Glutamatergic neuron (in vitro differentiated cells): ENCODE results near the gene ACTR8. TPM values are rescaled to one million over a fixed set of nuclear protein-coding genes. Genes with fewer than 3 reads are reported as not detected.
"Not testable (repeated sequence)": the region's sequence is repeated elsewhere in the genome, so short reads cannot be mapped to it uniquely, and the experiment has no call there.

Experiments used
- DNase-seq: peaks from one replicate; pipeline ENCODE4 v3.0.0; 2022
- H3K27ac Mint-ChIP-seq: one replicate; pipeline ENCODE4 v1.8.0; 2020; ENCODE audit warnings: mild to moderate bottlenecking, mixed read lengths, inconsistent platforms; ENCODE audit not compliant: unreplicated experiment
- H3K27me3 Mint-ChIP-seq: one replicate; pipeline ENCODE4 v1.8.0; 2020; ENCODE audit warnings: mild to moderate bottlenecking, moderate library complexity, mixed read lengths, inconsistent platforms; ENCODE audit not compliant: unreplicated experiment
- H3K36me3 Mint-ChIP-seq: one replicate; pipeline ENCODE4 v1.8.0; 2020; ENCODE audit warnings: mild to moderate bottlenecking, mixed read lengths, inconsistent platforms; ENCODE audit not compliant: unreplicated experiment
- H3K4me1 Mint-ChIP-seq: one replicate; pipeline ENCODE4 v1.8.0; 2020; ENCODE audit warnings: mild to moderate bottlenecking, low read depth, mixed read lengths, inconsistent platforms; ENCODE audit not compliant: unreplicated experiment
- H3K4me3 Mint-ChIP-seq: one replicate; pipeline ENCODE4 v1.8.0; 2020; ENCODE audit warnings: mild to moderate bottlenecking, mixed read lengths, inconsistent platforms; ENCODE audit not compliant: unreplicated experiment
- H3K9me3 Mint-ChIP-seq: one replicate; pipeline ENCODE4 v1.8.0; 2020; ENCODE audit warnings: mild to moderate bottlenecking, moderate library complexity, mixed read lengths, inconsistent platforms; ENCODE audit not compliant: unreplicated experiment
- long read RNA-seq: library from polyadenylated mRNA; unstranded; transcript quantifications from one replicate; pipeline ENCODE4 v2.0.0, GENCODE V29; 2020; ENCODE audit not compliant: unreplicated experiment
- total RNA-seq: library from RNA; stranded (reverse); fragmentation: NEBNext Ultra II Directional; extraction: Animal tissue kit (Norgen Biotek cat#: 25700); gene quantifications from one replicate; pipeline ENCODE4 v1.2.1, GENCODE V29; 2021; ENCODE audit not compliant: unreplicated experiment
- TF ChIP-seq, protein P1 (sequence below): fragments of 200-600 bp; sonication (generic); IDR thresholded peaks from one replicate; pipeline ENCODE4 v1.5.0; 2021; ENCODE audit not compliant: partially characterized antibody, unreplicated experiment

Gene ACTR8, protein sequence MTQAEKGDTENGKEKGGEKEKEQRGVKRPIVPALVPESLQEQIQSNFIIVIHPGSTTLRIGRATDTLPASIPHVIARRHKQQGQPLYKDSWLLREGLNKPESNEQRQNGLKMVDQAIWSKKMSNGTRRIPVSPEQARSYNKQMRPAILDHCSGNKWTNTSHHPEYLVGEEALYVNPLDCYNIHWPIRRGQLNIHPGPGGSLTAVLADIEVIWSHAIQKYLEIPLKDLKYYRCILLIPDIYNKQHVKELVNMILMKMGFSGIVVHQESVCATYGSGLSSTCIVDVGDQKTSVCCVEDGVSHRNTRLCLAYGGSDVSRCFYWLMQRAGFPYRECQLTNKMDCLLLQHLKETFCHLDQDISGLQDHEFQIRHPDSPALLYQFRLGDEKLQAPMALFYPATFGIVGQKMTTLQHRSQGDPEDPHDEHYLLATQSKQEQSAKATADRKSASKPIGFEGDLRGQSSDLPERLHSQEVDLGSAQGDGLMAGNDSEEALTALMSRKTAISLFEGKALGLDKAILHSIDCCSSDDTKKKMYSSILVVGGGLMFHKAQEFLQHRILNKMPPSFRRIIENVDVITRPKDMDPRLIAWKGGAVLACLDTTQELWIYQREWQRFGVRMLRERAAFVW
- total RNA-seq, result 59.4 TPM
- long read RNA-seq, transcript ACTR8-201 (13 exons, 3,629 nt), result major isoform, 19 of 25 reads
- long read RNA-seq, partial matches to known transcripts, result 2 of 25 reads
- long read RNA-seq, other reads (novel, unspliced or antisense), result 4 of 25 reads

DNA sequence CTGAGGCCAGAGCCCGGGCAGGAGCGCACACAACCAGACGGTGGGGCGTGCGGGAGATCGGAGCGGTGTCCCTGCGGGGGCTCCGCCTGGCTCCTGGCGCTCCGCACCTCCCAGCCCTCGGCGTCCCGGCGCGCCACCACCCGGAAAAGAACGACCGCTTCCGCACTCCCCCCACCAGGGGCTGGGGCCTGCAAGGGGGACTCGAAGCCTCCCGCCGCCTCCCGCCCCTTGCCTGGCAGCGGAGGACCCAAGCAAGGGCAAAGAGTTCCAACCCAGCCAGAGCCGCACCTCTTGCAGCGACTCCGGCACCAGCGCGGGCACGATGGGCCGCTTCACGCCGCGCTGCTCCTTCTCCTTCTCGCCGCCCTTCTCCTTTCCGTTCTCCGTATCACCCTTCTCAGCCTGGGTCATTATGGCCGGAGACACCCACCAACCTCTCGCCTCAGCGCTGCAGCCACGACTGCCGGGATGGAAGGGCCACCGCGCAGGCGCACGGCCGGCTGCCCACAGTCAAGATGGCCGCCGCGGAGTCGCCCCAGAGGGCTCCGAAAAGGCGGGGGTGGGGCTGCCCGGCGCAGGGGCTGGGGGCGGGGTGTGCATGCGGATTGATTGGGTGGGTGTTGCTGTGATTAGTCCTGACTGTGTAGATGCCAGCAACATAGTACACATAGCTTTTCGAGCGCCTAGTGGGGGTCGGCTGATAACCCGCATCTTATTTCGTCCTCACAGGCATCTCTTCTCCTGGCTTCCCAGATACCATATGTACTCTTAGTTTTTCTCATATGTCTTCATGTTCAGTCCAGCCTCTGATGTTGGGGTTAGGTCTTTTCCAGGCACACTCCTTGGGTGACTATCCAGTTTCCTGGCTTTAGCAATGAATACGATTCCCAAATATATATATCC, at the start of gene ACTR8:
ACTR8 (minus strand) TSS at position 462 of the 903 bp plus-strand sequence; CDS start at position 411, 51 bp downstream.
- peaks cover 8% of the 10 kb centered on the region for H3K9me3 Mint-ChIP-seq
- H3K27me3 Mint-ChIP-seq, result peaks cover 7% of the 10 kb centered on the region
- H3K4me1 Mint-ChIP-seq, result peaks cover 10% of the 10 kb centered on the region
- peak within 1 kb of the TSS; percentile 98 for H3K4me3 Mint-ChIP-seq
- H3K27ac Mint-ChIP-seq, result peak within 1 kb of the TSS; percentile 99
- TF ChIP-seq, protein P1, sequence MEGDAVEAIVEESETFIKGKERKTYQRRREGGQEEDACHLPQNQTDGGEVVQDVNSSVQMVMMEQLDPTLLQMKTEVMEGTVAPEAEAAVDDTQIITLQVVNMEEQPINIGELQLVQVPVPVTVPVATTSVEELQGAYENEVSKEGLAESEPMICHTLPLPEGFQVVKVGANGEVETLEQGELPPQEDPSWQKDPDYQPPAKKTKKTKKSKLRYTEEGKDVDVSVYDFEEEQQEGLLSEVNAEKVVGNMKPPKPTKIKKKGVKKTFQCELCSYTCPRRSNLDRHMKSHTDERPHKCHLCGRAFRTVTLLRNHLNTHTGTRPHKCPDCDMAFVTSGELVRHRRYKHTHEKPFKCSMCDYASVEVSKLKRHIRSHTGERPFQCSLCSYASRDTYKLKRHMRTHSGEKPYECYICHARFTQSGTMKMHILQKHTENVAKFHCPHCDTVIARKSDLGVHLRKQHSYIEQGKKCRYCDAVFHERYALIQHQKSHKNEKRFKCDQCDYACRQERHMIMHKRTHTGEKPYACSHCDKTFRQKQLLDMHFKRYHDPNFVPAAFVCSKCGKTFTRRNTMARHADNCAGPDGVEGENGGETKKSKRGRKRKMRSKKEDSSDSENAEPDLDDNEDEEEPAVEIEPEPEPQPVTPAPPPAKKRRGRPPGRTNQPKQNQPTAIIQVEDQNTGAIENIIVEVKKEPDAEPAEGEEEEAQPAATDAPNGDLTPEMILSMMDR, result peak; percentile 49
- peak; percentile 96 for DNase-seq
- no peaks in the 10 kb centered on the region for H3K36me3 Mint-ChIP-seq

DNA sequence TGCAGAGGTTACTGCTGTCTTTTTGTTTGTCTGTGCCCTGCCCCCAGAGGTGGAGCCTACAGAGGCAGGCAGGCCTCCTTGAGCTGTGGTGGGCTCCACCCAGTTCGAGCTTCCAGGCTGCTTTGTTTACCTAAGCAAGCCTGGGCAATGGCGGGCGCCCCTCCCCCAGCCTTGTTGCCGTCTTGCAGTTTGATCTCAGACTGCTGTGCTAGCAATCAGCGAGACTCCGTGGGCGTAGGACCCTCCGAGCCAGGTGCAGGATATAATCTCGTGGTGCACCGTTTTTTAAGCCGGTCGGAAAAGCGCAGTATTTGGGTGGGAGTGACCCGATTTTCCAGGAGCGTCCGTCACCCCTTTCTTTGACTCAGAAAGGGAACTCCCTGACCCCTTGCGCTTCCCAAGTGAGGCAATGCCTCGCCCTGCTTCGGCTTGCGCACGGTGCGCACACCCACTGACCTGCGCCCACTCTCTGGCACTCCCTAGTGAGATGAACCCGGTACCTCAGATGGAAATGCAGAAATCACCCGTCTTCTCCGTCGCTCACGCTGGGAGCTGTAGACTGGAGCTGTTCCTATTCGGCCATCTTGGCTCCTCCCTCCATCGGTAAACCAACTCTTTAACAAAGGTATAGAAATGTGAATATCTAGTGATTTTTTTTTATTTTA, 45.4 kb upstream of the ACTR8 start:
- H3K36me3 Mint-ChIP-seq, DNase-seq, H3K4me1 Mint-ChIP-seq, H3K4me3 Mint-ChIP-seq, H3K27me3 Mint-ChIP-seq, H3K27ac Mint-ChIP-seq, H3K9me3 Mint-ChIP-seq: not testable (repeated sequence)

DNA sequence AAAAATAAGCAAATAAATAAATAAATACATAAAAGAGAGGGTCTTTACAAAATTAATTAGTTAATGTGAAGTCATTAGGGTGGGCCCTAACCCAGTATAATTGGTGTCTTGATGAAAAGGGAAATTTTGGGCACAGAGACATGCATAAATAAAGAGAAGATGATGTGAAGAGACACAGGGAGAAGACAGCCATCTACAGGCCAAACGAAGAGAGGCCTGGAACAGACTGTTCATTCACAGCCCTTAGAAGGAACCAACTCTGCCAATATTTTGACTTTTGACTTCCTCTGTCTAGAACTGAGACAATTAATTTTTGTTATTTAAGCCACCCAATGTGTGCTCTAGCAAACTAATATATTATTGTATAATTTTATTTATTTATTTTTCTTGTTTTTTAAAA, 39.3 kb upstream of the ACTR8 start:
- Mint-ChIP-seq H3K27me3 (peaks cover 1% of the 10 kb centered on the region), H3K4me3 (no peak overlapping the region), H3K9me3 (peaks cover 2% of the 10 kb centered on the region), H3K27ac (no peak overlapping the region), H3K36me3 (peaks cover 9% of the 10 kb centered on the region), H3K4me1 (no peaks in the 10 kb centered on the region)
- TF ChIP-seq, protein P1, result no peak
- no peak for DNase-seq

DNA sequence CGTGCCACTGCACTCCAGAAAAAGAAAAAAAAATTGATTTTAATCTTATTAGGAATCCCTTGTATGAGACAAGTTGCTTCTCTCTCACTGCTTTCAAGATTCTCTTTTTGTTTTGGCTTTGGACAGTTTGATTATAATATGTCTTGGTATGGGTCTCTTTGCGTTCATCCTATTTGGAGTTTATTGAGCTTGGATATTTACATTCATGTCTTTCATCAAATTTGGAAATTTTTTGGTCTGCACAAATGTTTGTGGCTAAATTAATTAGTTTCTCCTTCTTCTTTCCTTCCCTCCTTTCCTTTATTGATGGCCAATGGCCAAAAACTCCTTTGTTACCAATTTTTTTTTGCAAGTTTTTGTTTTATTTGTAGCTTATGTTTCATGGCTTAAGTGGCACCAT, 37.8 kb upstream of the ACTR8 start:
- TF ChIP-seq, protein P1, result no peak
- peaks cover 2% of the 10 kb centered on the region for H3K9me3 Mint-ChIP-seq

DNA sequence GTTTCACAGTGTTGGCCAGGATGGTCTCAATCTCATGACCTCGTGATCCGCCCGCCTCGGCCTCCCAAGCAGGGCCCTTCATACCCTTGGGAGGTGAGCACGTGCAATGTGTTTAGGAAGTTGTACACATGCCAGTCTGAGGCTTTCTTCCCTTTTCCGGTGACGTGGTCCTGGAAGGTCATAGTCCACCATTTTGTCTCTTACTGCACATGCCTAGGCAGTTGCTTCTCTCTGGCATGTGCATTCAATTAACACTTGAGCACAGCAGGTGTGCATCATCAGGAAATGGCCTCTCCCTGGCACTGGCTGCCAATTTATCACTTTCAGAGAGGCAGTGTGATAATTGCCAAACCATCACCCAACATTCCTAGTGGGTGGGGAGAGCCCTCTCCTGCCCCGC, 31.4 kb upstream of the ACTR8 start:
- no peaks in the 10 kb centered on the region for H3K4me1 Mint-ChIP-seq
- DNase-seq, result no peak
- no peak overlapping the region for H3K27ac Mint-ChIP-seq
- H3K36me3 Mint-ChIP-seq, result no peaks in the 10 kb centered on the region
- H3K9me3 Mint-ChIP-seq, result no peaks in the 10 kb centered on the region
- TF ChIP-seq, protein P1, result no peak
- H3K27me3 Mint-ChIP-seq, result no peaks in the 10 kb centered on the region
- no peak overlapping the region for H3K4me3 Mint-ChIP-seq

More for the DNA sequence above, 37.8 kb upstream of the ACTR8 start:
- Mint-ChIP-seq H3K27ac (no peak overlapping the region), H3K4me1 (no peaks in the 10 kb centered on the region), H3K4me3 (no peak overlapping the region), H3K36me3 (peaks cover 5% of the 10 kb centered on the region), H3K27me3 (peaks cover 1% of the 10 kb centered on the region)
- DNase-seq, result no peak
